ENCODE results near the gene MAP3K1.

- TF ChIP-seq CTCF (conservative IDR thresholded peaks at IDR 0.05; ENCODE audit: low read depth, low read length) (no peak), EZH2 (IDR thresholded peaks at IDR 0.05; ENCODE audit: low read length, unreplicated experiment) (no peak), EZH2phosphoT487 (IDR thresholded peaks at IDR 0.05; ENCODE audit: borderline replicate concordance, low read length) (no peak)
Measured at GRCh38 chr5:56922922-56923321, 107.6 kb downstream of the MAP3K1 start.
